ENCODE data around the gene CTBP2.

CTBP2 gene

DNA sequence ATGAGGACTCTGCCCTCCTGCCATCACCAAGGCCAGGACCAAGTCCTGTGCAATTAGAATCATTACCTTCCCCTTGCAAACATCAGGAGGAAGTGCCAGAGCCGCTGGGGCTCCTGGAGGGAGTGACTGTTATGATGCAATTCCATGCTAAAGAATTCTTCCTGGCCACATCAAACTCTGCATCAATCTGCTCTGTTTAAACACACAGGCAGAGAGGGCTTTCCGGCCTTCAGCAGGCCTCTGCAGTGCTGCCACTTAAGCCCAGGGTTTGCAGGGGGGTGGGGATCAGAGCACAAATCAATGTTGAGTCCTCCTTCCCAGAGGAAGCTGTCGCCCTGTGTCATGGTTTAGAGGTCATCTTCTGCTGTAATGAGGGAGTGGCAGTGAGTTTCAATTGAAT is 58.1 kb downstream of the CTBP2 start:
- no peak for DNase-seq

DNA sequence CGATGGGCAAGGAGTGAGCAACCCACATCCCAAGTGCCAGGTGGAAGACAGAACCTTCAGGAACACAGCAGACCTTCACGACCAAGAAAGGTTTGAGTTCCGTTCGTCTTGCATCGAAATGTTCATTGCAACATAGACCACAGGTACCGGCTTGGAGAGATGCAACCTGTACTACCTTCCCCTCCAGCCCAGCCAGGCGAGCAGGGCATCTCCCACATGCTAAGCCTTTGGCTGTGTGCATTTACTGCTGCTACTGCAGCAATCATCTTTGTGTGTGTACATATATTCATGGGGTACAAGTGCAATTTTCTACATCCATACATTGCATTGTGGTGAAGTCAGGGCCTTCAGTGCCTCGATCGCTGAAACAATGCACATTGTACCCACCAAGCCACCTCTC is 58.8 kb downstream of the CTBP2 start:
- DNase-seq = no peak

DNA sequence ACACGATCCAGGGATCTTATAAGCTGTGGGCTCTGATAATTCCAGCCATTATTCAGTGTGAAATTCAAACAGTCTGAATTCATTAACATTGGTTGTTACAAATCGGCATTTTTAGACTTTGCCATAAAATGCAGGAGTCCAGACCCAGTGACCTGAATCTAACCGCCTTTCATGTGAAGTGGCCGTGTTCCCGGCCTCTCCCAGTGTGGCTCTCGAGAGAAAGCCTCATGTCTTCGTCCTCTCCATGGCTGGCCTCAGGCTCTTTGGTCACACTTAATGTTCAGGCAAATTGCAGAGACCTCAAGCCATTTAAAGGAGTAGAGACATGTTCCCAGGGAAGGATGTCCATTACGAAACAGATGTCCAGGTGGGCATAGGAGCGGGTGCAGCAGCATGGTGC is 59.3 kb downstream of the CTBP2 start:
- no peak for DNase-seq

DNA sequence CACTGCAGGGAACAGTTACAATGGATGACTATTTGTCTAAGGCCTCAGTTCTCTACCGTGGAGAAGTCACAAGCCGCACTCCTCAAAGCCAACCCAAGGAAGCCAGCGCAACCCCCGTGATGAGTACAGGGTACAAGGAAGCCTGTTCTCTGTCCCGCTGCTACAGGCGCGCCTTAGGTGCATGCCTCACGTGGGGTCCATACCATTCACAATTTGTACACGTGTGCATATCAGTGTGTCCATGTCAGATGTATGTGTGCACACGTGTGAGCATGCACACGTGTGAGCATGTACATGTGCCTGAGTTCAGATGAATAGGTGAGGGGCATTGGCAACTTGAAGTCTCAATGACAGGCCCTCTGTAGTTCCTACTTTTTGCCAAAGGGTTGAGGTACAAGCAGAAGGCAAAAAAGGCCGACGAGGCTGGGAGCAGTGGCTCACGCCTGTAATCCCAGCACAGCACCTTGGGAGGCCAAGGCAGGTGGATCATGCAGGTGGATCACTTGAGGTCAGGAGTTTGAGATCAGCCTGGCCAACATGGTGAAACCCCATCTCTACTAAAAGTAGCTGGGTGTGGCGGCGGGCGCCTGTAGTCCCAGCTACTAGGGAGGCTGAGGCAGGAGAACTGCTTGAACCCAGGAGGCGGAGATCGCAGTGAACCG is 62.8 kb downstream of the CTBP2 start:
- no peak for DNase-seq

DNA sequence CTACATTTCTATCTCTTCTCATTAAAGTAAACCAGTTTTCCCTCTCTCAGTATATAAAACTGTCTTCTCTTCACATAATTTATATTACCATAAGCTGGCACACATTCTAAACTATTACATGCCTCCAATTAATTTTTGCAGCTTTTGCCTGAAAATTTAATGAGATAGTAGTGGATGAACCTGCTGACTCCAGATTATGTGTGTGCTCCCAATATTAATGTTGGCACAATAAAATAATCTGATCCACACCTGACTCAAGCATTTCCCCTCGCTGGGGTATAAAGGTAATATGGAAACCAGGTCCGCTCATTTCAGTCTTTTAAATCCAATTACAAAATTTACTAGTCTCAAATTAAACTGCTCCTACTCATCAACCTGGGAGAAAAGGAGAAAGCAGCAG is 63.4 kb downstream of the CTBP2 start:
- DNase-seq = no peak

DNA sequence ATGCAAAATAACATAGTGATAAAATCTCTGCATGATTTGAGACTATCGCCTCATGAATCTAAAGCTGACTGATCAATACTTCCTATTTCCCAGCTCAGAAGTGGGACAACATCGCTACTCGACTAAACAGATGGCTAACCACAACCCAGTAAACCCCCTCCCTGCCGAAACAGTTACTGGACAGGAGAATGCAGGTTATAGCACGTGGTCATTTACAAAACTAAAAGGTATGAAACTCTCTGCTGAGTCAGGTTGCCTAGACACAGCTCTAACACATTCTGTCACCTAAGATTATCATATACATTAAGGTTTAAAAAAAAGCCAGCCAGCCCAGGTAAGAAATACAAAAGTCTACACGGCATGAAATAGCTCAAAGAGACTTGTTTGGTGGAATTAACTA is 64.0 kb downstream of the CTBP2 start:
- no peak for DNase-seq

DNA sequence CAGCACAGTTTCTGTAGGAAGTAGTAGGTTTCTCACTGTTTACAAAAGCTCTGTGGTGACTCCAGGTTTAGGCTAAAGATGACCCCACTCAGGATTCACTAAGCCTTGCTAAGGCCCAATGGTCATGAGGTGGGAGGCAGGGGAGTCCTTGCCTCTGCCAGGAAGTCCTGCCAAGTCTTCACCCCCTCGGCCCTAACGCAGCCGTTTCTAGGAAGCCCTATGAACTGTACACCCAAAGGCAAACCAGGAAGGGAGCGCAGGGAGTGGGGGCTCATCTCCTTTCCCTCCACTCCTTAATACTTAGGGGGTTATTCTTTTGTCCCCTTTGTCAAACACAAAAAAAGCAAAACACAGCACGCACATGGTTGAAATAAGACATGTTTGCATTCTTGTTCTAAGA is 64.6 kb downstream of the CTBP2 start:
- DNase-seq = no peak

DNA sequence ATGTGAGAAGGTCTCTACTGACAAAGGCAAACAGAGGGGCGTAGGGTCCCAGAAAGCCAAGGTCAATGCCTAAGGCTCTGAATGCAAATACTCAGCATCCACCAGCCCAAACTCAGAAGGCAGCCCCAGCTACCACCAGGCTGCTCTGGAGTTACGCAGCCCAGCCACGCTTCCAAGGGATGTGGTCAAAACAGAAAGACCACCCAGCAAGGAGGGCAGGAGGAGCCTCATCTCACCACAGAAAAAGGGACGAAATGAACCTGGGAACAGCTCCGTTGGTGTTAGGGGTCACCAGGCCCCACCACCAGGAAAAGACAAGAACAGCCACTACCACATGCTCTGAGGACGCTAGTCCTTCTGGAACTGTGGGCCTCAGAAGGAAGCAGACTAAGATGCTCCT is 65.1 kb downstream of the CTBP2 start:
- DNase-seq = no peak

DNA sequence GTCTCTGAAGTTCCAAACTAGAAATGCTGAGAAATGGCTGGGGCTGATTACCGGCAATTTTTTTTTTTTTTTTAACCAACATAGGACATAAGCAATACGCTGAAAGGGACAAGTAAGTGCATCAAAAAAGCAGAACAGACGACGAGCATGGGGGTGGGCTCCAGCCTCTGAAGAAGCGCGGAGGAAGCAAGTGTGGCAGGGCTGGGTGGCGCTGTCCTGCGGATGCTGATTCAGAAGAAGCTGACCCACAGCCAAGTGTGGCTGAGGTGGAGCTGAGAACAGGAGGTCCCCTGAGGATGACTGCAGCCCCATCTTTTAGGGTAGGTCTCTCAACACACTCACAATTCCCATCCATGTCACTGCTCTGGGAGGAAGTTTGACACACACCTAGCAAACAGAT is 65.6 kb downstream of the CTBP2 start:
- no peak for DNase-seq

DNA sequence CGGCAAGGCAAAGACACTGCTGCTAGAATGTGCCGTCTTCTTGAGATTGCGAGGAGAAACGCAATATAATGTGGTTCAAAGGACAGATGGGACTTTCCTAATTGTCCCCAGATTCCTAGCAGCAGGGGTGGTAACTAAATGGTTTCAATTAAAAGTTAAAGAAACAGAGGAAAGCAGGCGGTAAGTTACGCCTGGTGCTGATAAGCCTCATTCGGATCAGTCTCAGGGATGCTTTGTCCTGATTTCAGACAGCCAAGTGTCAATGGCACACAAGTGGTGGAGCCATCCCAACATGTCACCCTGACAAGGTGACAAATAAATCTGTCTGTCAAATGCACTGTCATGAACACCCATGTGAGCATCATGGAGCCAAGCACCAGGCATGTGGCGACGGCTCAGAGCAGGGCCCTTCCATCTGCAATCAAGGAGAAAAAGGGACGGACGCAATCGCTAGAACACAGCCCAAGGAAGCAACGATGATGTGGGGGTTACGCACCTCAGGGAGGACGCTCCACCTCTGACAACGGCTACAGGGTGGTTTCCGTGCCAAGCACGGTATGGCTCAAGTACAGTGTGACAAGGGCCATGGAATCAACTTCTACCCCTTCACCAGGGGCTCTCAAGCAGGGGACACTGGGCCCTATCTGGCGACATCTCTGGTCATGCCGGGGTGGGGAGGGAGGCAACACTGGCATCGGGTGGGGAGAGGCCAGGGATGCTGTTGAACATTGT is 66.2 kb downstream of the CTBP2 start:
- DNase-seq = no peak

DNA sequence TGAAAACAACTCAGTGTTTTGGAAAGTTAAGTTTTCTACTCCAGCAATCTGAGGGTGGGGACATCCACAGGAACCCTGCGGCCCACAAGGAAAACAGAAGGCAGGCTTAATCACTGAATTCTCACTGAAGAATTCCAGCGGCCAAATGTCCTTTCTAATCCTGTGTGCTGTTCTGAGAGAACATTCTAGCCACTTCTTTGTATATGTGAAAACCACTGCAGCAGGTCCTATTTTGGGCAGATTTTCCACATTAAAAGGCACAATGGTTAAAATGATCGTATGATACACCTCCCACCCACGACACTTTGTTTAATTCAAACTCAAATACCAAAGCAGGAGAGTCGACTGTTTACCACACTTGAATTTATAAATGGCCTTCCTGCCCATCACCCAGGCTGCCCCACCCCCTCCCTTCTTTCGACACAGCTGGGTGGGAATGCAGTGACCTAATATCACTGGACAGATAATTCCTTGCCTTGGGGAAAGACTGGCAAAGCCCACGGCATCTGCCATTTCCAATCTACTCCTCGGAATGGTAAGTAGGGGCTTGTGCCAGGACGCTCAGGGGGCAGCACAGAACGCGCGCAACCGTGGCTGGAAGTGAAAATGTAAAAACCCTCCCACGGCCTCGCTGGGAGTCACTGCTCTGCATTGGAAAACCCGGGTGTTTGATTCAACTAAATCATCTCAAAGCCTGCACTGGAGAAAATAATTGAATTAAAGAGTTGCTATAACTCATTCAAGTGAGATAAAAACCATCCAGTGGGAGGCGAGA is 67.0 kb downstream of the CTBP2 start:
- DNase-seq = no peak

DNA sequence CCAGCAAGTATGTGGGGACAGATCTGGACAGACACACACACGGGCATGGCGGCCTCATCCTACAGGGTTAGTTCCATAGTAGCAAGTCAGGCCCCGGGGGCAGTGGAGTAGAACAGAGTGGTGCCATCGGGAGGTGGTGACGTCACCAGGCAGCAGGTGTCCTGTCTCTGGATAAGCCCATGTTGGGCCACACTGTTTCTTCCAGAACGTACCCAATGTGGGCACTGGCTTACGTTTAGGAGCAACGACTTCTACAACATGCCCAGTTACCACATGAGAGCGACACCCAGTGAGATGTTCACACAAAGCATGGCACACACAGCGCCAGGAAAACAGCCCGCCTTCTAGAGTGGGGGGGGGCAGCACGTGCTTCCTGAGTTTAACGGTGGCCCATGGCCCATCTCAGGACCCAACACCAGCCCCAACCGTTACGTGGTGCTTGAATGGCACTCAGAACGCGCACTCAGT is 67.8 kb downstream of the CTBP2 start:
- DNase-seq = no peak

DNA sequence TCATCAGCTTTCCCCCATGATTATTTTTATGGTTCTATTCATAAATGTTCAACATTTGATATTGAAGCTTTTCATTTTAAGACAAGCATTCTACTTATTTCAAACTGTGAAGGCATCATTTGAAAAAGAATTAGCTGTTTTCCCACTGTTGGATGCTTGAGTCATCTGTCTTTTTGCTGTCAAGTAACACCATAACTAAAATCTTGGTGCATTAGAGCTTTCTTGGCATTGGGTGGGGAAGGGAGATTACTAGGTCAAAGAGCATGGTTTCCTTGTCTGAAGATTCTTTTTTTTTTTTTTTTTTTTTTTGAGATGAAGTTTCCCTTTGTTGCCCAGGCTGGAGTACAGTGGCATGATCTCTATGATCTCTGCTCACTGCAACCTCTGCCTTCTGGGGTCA is 68.5 kb downstream of the CTBP2 start:
- no peak for DNase-seq

DNA sequence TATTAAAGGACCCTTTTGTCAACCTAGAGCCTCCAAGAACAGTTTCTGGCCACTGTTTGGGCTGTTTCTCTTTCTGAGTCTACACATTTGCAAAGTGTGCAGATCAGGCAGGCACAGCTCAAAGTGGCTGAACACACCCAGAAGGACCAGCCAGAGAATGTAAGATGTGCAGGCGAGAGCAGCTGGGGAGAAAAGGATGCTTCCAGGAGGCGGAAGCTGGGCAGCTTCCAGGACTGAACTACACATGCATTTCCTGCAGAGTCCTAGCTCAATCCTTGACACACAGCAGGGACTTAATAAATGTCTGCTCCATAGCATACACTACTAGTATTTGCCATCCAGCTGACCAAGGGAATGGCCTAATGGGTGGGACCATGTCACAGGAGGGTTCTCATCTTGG is 70.9 kb downstream of the CTBP2 start:
- no peak for DNase-seq

DNA sequence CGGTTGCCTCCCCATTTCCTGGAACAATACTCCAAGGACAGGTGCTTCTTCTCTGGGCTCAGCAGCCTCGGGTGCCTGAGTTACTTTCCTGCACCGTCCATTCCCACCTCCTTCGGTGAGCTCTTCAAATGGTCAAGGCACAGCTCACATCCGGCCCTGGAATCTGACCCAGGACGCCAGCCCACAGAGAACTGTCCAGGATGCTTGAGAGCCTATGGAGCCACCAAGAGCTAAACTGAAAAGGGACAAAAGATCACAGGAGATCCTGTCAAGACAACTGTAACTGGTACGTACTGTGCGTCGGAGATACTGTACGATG is 72.5 kb downstream of the CTBP2 start:
- no peak for DNase-seq

DNA sequence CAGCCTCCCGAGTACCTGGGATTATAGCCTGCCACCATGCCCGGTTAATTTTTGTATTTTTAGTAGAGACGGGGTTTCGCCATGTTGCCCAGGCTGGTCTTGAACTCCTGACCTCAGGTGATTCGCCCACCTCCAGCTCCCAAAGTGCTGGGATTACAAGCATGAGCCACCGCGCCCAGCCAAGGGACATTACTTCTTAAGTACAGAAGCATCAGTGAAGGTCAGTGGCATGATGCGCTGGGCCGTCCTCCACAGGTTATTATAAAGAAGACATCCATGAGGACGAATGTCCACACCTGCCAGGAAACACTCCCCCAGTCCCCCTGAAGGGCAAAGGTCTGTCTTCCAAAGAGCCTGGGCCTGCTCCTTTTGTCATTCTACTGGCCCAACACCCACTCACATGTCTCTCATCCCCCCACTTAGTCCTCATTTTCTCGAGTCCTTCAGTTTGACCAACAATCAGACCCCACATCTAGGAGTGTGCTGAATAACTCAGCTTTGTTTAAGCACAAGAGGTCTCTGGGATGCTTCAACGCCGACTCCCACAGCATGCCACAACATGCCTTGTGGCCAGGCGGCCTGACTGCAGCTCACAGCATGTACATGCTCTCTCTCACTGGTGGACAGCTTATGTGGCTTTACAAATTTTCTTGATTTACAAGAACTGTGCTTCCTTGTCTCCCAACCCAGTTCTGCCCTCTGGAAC is 73.0 kb downstream of the CTBP2 start:
- DNase-seq = no peak

DNA sequence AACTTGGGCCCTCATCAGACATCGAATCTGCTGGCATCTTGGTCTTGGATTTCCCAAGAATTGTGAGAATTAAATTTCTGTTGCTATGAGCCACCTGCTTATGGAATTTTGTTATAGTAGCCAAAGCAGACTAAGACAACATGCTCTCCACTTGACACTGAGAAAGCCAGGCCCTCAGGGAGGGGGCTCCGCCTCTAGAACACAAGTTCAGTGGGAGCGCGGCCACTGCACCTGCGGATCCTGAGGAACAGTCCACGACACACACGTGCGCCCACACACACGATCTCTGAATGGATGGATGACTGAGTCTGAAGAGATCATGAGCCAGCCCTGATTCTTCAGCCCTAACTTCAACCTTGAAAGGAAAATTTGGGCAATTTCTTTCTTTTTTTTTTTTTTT is 73.7 kb downstream of the CTBP2 start:
- DNase-seq = no peak

DNA sequence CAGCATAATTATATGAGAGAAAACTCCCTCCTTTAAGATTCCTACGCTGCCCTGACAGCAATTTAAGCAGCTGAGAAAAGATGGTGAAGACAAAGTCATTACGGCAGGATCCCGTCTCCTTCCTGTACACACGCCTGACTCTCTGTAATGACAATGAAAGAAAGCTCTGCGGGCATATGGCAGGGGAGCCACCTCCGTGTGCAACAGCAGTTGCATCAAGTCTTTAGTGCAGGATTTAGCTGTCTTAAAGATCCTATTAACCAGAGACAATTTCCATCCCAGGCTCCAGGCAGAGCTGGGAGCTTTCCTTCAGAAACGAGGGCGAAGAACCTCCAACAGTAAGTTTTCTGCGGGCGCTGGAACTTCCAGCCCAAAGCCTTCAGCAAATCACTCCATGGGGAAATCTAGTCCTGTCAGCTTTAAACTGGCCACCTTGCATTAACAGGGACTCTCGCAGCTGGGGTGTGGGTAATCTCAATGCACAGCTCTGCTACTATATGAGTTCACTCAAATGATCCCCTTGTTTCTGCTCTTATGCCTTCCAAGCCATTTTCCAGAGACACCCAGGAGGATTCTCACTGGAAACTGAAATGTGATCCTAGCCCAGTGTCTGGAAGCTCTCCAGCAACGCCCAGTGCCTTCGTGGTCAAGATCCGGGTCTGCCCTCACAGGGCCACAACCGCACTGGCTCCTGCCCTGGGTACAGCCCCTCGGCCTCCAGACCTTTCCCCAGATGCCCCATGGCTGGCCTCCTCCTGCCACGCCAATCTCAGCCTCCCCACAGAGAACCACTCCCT is 74.9 kb downstream of the CTBP2 start:
- no peak for DNase-seq

DNA sequence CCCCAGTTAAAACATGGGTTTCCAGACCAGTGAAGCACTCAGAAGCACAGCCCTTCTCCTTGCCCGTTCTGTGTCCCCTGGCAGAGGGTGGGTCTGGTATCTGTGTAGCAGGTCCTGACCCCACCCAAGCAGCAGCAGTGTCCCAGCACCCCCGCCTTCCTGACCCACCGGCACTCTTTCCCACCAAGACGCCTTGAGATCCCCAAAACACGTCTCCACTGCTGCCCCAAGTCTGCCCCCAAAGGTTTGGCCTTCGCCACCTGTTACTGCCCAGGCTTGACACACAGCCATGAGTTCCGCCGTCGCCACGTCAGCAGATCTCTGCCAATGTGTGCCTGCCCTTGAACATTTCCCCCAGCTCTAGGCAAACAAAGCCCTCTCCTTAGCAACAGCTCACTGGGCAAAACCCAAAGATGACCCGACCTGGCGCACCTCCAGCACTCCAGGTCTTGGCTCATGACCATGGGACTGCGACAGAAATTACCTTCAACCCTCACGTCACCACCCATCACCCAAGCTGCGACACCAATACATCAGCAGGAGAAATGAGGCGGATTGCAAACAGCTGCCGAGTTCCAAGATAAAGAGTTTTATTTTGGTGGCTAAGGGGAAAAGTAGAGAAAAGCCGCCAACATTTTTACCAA is 75.6 kb downstream of the CTBP2 start:
- no peak for DNase-seq

DNA sequence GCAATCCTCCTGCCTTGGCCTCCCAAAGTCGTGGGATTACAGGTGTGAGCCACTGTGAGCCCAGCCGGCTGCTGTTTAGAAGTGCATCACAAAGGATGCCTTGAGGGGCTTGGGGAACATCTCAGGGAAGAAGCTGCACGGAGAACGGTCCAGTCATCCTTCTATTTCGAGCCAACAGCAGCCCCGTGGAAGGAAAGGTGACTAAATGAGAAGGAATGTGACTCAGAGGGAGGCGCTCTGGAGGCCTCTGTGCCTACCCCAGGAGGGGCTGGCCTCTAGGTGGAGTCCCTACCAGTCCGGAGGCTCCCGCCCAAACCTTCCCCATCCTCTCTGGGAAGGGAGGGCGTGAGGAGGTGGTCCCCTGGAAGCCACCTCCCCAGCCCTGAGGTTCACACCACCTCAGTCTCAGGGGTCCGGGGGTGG is 76.2 kb downstream of the CTBP2 start:
- no peak for DNase-seq

DNA sequence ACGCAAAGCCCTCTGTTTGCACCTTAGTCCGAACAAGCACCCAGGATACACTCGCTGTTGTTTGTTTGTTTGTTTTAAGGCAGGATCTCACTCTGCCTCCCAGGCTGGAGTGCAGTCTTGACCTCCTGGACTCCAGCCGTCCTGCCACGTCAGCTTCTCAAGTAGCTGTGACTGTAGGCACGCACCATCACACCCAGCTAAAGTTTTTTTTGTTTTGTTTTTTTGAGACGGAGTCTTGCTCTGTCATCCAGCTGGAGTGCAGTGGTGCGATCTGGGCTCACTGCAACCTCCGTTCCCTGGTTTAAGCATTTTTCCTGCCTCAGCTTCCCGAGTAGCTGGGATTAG is 76.8 kb downstream of the CTBP2 start:
- DNase-seq = no peak

DNA sequence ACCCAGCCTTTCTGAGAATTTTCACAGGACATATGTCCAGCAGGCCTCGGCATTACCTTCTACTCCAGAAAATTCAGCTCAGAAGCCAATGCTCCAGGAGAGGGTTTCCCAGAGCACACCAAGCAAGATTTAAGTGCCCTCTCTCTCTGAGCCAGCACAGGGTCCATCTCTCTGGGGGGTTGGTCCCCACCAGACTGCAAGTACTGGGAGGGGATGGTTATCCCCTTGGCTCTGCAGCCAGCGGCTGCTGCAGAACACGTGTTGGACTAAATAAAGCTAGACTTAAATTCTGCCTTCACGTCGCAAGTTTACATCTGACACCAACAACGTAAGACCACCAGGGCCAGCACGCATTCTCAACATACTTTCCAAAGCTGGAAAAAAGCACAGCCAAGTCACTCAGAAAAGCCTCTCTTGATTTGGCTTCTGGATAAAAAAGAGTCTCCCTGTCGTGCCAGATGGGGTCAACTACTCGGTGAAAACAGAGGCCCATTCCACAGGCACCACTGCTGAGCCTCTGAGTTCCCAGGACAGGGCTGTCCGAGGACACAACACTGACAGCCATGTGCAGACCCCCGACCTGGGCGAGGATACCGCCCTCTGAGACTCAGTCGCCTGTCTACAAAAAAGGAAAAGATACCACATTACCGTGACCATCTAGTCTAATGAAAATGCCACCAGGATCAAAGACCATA is 77.3 kb downstream of the CTBP2 start:
- DNase-seq = no peak
